ENCODE results near the gene SLC25A12. TPM values are rescaled to one million over a fixed set of nuclear protein-coding genes. Genes with fewer than 3 reads are reported as not detected.

SLC25A12 gene
- total and polyA plus RNA-seq, 7 donors, result 19.1 to 83.6 (median 66.5) TPM

DNA sequence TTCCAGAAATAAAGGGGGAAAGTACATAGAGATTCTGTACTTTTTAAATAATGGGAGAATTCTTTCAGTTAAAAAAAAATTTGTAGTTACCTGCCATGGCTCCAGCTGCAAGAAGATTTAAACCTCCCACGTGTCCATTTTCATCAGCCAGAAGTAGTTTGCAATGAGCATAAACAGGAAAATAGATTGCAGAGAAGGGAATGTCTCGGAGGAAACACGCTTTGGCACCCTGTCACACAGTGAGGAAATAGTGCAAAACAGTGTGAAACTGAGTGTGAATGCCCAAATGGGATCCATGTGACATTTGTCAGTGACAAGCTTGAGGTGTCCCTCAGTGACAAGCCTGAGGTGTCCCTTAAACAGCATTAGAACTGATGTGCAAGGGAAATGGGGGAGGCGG, 102.7 kb downstream of the SLC25A12 start:
- 78 to 83% (median 81%) methylated on average over 4 of the region's 4 CpGs for WGBS, 3 donors
- Histone ChIP-seq H3K36me3 (ENCODE audit: insufficient read depth in 1 of 2, low read depth in 1 of 2) (peaks cover 6 to 83% of the 10 kb centered on the region in 2 donors), H3K27ac (no peak overlapping the region), H3K4me1 (no peaks in the 10 kb centered on the region), H3K4me3 (no peak overlapping the region), H3K9me3 (no peaks in the 10 kb centered on the region), H3K27me3 (ENCODE audit: insufficient read depth in 3 of 3, low read length in 2 of 3) (no peaks in the 10 kb centered on the region)
- intact Hi-C loops (cut with DNase I), result no loop called here
- TF ChIP-seq, protein P1, sequence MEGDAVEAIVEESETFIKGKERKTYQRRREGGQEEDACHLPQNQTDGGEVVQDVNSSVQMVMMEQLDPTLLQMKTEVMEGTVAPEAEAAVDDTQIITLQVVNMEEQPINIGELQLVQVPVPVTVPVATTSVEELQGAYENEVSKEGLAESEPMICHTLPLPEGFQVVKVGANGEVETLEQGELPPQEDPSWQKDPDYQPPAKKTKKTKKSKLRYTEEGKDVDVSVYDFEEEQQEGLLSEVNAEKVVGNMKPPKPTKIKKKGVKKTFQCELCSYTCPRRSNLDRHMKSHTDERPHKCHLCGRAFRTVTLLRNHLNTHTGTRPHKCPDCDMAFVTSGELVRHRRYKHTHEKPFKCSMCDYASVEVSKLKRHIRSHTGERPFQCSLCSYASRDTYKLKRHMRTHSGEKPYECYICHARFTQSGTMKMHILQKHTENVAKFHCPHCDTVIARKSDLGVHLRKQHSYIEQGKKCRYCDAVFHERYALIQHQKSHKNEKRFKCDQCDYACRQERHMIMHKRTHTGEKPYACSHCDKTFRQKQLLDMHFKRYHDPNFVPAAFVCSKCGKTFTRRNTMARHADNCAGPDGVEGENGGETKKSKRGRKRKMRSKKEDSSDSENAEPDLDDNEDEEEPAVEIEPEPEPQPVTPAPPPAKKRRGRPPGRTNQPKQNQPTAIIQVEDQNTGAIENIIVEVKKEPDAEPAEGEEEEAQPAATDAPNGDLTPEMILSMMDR (IDR thresholded peaks at IDR 0.05), result no peak
- DNase-seq (no peak), ATAC-seq (no peak)

DNA sequence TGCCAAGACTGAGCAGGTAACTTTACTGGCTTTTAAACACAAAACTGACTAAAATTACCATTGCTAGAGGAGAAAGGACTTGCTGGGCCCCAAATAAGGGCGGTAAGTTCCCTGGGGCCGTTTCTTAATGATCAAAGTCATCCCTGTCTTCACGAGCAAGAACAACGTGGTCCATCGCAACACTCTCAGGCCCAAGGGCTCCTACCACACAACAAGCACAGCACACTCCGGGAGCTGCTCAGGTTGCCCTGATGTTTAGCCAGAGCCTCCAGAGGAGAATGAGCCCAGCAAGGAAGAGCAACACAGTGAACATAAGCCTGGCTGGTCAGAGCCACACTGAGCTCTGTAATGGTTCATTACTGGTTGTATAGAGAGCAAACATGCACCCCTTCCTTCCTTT, 104.1 kb downstream of the SLC25A12 start:
- intact Hi-C loops (cut with DNase I), result no loop called here
- H3K4me1 ChIP-seq, result no peaks in the 10 kb centered on the region
- WGBS, 3 donors, result 69 to 87% (median 84%) methylated on average over 6 of the region's 6 CpGs
- no peak for DNase-seq
- ATAC-seq, result no peak
- peaks cover 10 to 88% of the 10 kb centered on the region in 2 donors for H3K36me3 ChIP-seq (ENCODE audit: insufficient read depth in 1 of 2, low read depth in 1 of 2)
- H3K4me3 ChIP-seq, result no peak overlapping the region
- no peaks in the 10 kb centered on the region for H3K9me3 ChIP-seq
- TF ChIP-seq, protein P1 (IDR thresholded peaks at IDR 0.05), result no peak
- H3K27me3 ChIP-seq (ENCODE audit: insufficient read depth in 3 of 3, low read length in 2 of 3), result no peaks in the 10 kb centered on the region
- H3K27ac ChIP-seq, result no peak overlapping the region

DNA sequence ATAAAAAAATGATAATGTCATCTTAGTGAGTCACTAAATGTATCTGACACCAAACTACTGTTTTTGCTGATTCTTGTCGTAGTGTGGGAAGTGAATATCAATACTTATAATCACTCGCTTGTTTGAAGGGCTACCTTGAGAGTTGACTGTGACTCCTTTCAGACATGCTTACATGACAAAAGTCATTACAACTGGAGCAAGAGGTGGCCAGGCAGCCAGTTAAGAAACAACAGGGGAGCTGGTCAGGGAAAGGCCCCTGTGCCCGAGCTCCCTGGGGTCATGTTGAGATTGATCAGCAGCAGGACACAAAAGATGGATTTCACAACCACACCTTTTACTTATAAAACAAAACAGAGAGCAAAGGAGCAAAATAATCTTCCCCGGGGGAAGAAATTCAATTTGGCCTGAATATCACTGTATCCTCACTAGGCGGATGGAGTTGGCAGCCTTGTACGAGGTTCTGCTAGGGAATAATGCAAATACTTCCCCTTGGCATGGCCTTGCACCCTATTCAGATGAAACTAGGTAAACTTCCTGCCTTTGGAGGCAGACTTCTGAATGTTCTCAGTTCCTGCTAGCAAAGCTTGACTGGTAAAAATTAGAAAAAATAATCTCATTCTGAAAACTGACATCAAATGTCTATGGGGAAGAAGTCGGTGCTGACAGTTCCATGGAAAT, 105.6 kb downstream of the SLC25A12 start:
- Histone ChIP-seq H3K27me3 (ENCODE audit: insufficient read depth in 3 of 3, low read length in 2 of 3) (no peaks in the 10 kb centered on the region), H3K9me3 (no peaks in the 10 kb centered on the region), H3K27ac (no peak overlapping the region), H3K4me3 (no peak overlapping the region), H3K4me1 (no peaks in the 10 kb centered on the region), H3K36me3 (ENCODE audit: insufficient read depth in 1 of 2, low read depth in 1 of 2) (peaks cover 14 to 96% of the 10 kb centered on the region in 2 donors)
- no peak for ATAC-seq
- TF ChIP-seq, protein P1 (IDR thresholded peaks at IDR 0.05), result no peak
- DNase-seq, result no peak
- 65 to 68% (median 67%) methylated on average over 7 of the region's 7 CpGs for WGBS, 3 donors
- intact Hi-C loops (cut with DNase I), result no loop called here

DNA sequence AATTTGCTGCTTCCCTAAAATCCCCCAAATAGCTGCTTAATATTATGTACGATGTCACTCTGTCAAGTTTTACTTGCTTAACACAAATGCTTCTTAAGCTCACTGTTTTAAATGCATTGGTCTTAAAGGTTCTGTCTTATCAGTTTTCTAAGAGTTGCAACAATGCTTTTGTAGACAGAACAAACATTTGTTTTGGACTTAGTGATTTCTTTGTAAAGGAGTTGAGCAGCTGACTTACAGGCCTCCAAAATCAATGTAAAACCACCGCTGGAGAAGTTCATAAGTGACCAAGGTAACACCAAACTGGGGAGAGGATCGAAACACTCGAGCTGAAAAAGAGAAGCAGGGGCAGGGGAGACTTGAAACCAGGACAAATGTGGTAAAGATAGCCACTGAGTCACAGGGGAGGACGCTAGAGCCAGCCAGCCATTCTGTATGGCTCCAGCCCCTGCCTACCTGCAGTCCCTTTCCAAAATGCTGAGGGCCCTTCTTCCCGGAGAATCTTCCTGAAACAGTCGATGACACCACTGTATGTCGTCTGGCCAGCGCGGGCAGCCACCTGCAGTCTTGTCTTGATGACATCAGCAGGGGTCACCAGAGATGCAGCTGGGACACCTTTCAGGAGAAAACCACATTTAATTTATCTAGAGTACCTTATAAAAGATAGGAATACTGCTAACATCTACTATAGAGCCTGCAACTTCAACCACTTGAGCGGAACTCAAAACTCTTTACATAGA, 106.5 kb downstream of the SLC25A12 start:
- Histone ChIP-seq H3K4me1 (no peaks in the 10 kb centered on the region), H3K27me3 (ENCODE audit: insufficient read depth in 3 of 3, low read length in 2 of 3) (no peaks in the 10 kb centered on the region), H3K27ac (no peak overlapping the region), H3K4me3 (no peak overlapping the region), H3K9me3 (peaks cover 5% of the 10 kb centered on the region), H3K36me3 (ENCODE audit: insufficient read depth in 1 of 2, low read depth in 1 of 2) (peaks cover 14 to 96% of the 10 kb centered on the region in 2 donors)
- intact Hi-C loops (cut with DNase I), result no loop called here
- 86 to 88% (median 88%) methylated on average over 11 of the region's 11 CpGs for WGBS, 3 donors
- no peak for DNase-seq
- no peak for ATAC-seq
- TF ChIP-seq, protein P1 (IDR thresholded peaks at IDR 0.05), result no peak

Measured in psoas muscle (tissue), 8 donors.